Transverse colon (tissue), 4 donors: Measurements from ENCODE around the gene FAM131C. TPM values are rescaled to one million over a fixed set of nuclear protein-coding genes. Genes with fewer than 3 reads are reported as not detected.

Experiments used
- DNase-seq: peaks from one replicate; pipeline ENCODE4 v3.0.0-alpha.2; 2019
- H3K27ac ChIP-seq, 4 donors: fragments of 200-600 bp; sonication (generic); 2 replicates each; pipeline ENCODE4 v1.5.1; 2016 to 2018; ENCODE audit warnings: inconsistent platforms in 4 of 4
- H3K27me3 ChIP-seq: fragments of 200-600 bp; sonication (generic); 2 replicates; pipeline ENCODE4 v1.5.1; 2017; ENCODE audit warnings: inconsistent platforms
- H3K36me3 ChIP-seq, 4 donors: fragments of 200-600 bp; sonication (generic); 2 replicates each; pipeline ENCODE4 v1.5.1; 2017 to 2019; ENCODE audit warnings: inconsistent platforms in 4 of 4
- H3K4me1 ChIP-seq, 4 donors: fragments of 200-600 bp; sonication (generic); 2 replicates each; pipeline ENCODE4 v1.5.1; 2017 to 2020; ENCODE audit warnings: inconsistent platforms in 4 of 4
- H3K4me3 ChIP-seq, 4 donors: fragments of 200-600 bp; sonication (generic); 1 replicate in 1 of 4; 2 replicates in 3 of 4; pipeline versions ENCODE4 v1.5.1 to v1.6.1; 2017 to 2019; ENCODE audit warnings: inconsistent platforms in 4 of 4
- H3K9me3 ChIP-seq, 2 donors: fragments of 200-600 bp; sonication (generic); 2 replicates each; pipeline ENCODE4 v1.5.1; 2017 to 2019; ENCODE audit warnings: inconsistent platforms in 2 of 2
- CTCF ChIP-seq, 5 experiments: fragments of 200-600 bp in 3 of 5; fragments of 450-650 bp in 2 of 5; sonication (generic) in 3 of 5; IDR thresholded peaks; 1 replicate in 2 of 5; 2 replicates in 3 of 5; pipeline ENCODE4 v1.5.1; 2016 to 2017; ENCODE audit warnings: antibody characterized with exemption in 5 of 5, inconsistent platforms in 3 of 5, mild to moderate bottlenecking in 2 of 5, moderate library complexity in 1 of 5
- EP300 ChIP-seq: sonication (generic); formaldehyde crosslinking; IDR thresholded peaks from one replicate; pipeline ENCODE4 v1.6.1; 2017; ENCODE audit warnings: antibody characterized with exemption, low read depth
- POLR2A ChIP-seq: fragments of 450-650 bp; IDR thresholded peaks from one replicate; pipeline ENCODE4 v1.6.1; 2016; ENCODE audit warnings: antibody characterized with exemption, mild to moderate bottlenecking, moderate library complexity
- POLR2AphosphoS5 ChIP-seq, 3 donors: sonication (generic); formaldehyde crosslinking; IDR thresholded peaks; one replicate each; pipeline ENCODE4 v1.6.1; 2016; ENCODE audit warnings: antibody characterized with exemption in 3 of 3
- WGBS, 2 donors: methylation state at CpG; one replicate each; pipeline ENCODE4 v1.1.5; 2018; ENCODE audit warnings: low coverage in 1 of 2; 5-methylcytosine and 5-hydroxymethylcytosine counted together
- in situ Hi-C, 4 donors: fragments of 200-750 bp; cut with MboI; loops; one replicate each; pipeline versions ENCODE4 v1.15.0 to v1.15.1; 2017; ENCODE audit warnings: low sequenced_read_pairs in 3 of 4, low pct_ligation_motif_present in 1 of 4, low pct_unique_long_range_greater_than_20kb in 1 of 4
- intact Hi-C: fragments of 100-400 bp; cut with DNase I; formaldehyde crosslinking; loops from one replicate; pipeline ENCODE4 v1.15.1; 2023; ENCODE audit warnings: low total_unique reads
- total RNA-seq, 4 donors: library from RNA; depleted of rRNA; stranded (reverse); fragments of >200 nt; gene quantifications; one replicate each; pipeline ENCODE4 v1.1.0, GENCODE V29; 2016

FAM131C gene
- total RNA-seq, 4 donors from 2014 or later: 1.2 TPM; not detected in 3

GRCh38 chr1:16015491-16015890, 58.0 kb downstream of the FAM131C start:
- H3K9me3 ChIP-seq: no peaks in the 10 kb centered on the region
- H3K4me3 ChIP-seq: peak overlapping the region in 1 of 4 donors; percentile 2
- H3K27ac ChIP-seq: peak overlapping the region; percentile 83 to 92 (median 87)
- DNase-seq: no peak
- H3K27me3 ChIP-seq: no peaks in the 10 kb centered on the region
- intact Hi-C loops: no loop called here
- TF ChIP-seq EP300 (no peak), POLR2A (no peak), CTCF (IDR thresholded peaks at IDR 0.05) (no peak), POLR2AphosphoS5 (IDR thresholded peaks at IDR 0.05) (no peak)
- in situ Hi-C loops: no loop called here
- WGBS, 2 donors: 90% methylated on average over 25 of the region's 25 CpGs; no CpG with 5 or more reads in 1 of the 2 donors
- H3K4me1 ChIP-seq: peaks cover 32 to 48% (median 46%) of the 10 kb centered on the region in 4 donors
- no peaks in the 10 kb centered on the region for H3K36me3 ChIP-seq

DNA sequence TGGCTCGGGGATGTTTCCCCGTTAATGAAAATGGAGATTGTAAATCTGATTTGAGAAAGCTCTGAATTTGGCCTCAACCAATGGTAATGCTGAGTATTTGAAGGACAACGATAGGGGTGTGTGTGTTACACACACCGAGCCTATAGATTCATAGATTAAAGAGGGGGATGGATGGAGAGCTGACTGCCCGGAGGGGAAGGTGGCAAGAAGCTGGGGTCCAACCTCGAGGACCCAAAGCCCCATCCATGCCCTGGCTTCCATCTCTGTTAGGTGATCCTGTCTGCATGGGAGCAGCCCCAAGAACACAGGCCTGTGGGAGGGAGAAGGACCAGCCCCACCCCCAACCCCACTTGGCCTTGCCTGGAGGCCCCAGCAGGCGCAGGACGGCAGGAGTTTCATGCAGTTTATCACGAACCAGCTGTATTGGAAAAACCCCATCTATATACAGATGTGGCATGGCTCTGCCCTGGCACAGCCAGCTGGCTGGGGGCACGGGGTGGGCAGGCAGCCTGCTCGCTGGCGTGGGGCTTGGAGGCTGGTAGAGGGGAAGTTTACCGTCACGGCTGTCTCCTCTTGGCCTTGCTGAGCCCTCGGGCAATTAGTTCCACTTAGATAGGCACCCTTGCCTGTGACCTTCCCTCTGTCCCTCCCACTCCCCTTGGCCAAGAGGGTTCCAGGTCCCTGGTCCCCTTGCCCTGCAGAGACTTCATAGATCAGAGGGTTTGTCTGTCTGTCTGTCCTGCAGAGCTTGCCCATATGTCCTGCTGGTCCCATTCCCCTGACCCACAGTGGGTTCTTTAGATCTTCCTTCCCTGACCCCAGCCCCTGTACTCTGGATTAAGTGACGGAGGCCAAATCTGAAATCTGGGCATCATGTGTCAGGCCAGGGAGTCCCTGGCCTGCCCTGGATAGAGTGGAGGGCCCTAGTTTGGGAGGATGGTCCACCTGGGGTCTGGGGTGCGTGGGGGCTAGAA, 58.7 kb downstream of the FAM131C start:
- Histone ChIP-seq H3K36me3 (no peaks in the 10 kb centered on the region), H3K27me3 (no peaks in the 10 kb centered on the region), H3K4me3 (no peak overlapping the region), H3K9me3 (no peaks in the 10 kb centered on the region), H3K4me1 (peaks cover 32 to 48% (median 43%) of the 10 kb centered on the region in 4 donors), H3K27ac (peak overlapping the region; percentile 83 to 92 (median 87))
- DNase-seq: peak; percentile 60
- intact Hi-C loops: no loop called here
- no peak for TF ChIP-seq POLR2AphosphoS5 (IDR thresholded peaks at IDR 0.05)
- no peak for TF ChIP-seq CTCF (IDR thresholded peaks at IDR 0.05)
- no peak for TF ChIP-seq POLR2A
- no peak for TF ChIP-seq EP300
- WGBS, 2 donors: 52% methylated on average over 17 of the region's 17 CpGs; no CpG with 5 or more reads in 1 of the 2 donors
- in situ Hi-C loops: loop anchor here in 1 of 4 donors (5.0 kb wide), 1 partner anchor 33 kb away; no protein-coding TSS in a partner anchor

DNA sequence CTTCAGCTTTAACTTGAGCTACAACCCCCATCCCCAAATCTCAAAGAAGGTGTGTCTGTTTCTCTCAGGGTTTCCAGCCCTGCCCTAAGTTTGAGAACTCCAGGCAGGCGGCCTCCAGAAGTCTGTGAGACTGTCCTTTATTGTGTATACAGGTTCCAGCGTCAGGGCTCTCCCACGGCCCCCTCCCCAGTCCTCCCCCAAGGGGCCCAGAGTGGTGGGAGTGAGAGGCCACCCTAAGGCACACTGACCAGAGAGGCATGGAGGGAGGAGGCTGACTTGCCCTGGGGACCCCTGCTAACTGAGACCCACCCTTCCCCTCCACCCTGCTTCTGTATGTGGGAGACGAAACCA, 59.6 kb downstream of the FAM131C start:
- intact Hi-C loops (no loop called here), in situ Hi-C loops (loop anchor here in 1 of 4 donors (5.0 kb wide), 1 partner anchor 33 kb away; no protein-coding TSS in a partner anchor)
- no peak for DNase-seq
- TF ChIP-seq EP300 (no peak), POLR2A (no peak), POLR2AphosphoS5 (IDR thresholded peaks at IDR 0.05) (no peak)
- H3K27ac ChIP-seq: peak overlapping the region; percentile 83 to 92 (median 87)
- no peaks in the 10 kb centered on the region for H3K27me3 ChIP-seq
- peak overlapping the region in 1 of 4 donors; percentile 53 for H3K4me3 ChIP-seq
- no peaks in the 10 kb centered on the region for H3K9me3 ChIP-seq
- WGBS, 2 donors: 50% methylated on average over 4 of the region's 4 CpGs; no CpG with 5 or more reads in 1 of the 2 donors
- H3K36me3 ChIP-seq: no peaks in the 10 kb centered on the region
- H3K4me1 ChIP-seq: peaks cover 31 to 41% (median 36%) of the 10 kb centered on the region in 4 donors

DNA sequence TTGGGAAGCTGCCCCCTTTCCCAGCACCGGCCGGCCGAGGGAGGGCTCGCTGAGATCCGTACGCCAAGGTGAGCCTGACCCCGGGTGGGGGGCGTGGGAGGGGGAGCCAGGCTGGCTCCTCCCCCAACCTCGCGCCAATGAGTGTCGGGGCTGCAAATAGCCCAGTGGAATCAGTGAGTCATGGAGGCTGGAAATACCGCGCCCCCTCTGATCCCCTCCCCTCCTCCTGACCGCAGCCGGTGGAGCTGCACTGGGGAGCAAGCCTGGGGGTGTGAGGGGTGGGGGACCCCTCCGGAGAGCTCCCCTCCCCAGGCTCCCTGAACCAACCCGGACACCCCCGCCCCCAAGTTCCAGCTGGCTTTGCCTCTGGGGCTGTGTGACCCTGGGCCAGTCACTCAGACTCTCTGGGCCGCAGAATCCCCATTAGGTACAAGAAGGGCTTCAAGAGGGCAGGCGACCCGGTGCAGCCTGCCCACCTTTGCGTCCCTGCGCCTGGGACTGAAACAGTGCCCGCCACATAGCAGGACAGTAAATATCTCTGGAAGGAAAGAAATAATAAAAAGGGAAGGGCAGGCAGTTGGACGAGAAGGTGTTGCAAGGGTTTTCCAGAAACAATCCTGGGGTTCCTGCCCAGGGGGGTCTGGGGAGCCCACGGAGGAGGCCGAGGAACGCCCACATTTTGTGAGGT, 60.1 kb downstream of the FAM131C start:
- H3K36me3 ChIP-seq: no peaks in the 10 kb centered on the region
- in situ Hi-C loops (loop anchor here in 1 of 4 donors (5.0 kb wide), 1 partner anchor 34 kb away; no protein-coding TSS in a partner anchor), intact Hi-C loops (no loop called here)
- no peaks in the 10 kb centered on the region for H3K27me3 ChIP-seq
- TF ChIP-seq POLR2AphosphoS5 (IDR thresholded peaks at IDR 0.05): peak; percentile 49 to 58 (median 52)
- TF ChIP-seq EP300: no peak
- no peak for TF ChIP-seq CTCF (IDR thresholded peaks at IDR 0.05)
- TF ChIP-seq POLR2A: no peak
- DNase-seq: peak; percentile 70
- H3K4me3 ChIP-seq: peak overlapping the region; percentile 23 to 53 (median 40)
- 19% methylated on average over 22 of the region's 28 CpGs; no CpG with 5 or more reads in 1 of the 2 donors for WGBS, 2 donors
- H3K4me1 ChIP-seq: peaks cover 26 to 36% (median 31%) of the 10 kb centered on the region in 4 donors
- H3K9me3 ChIP-seq: no peaks in the 10 kb centered on the region
- peak overlapping the region; percentile 83 to 92 (median 87) for H3K27ac ChIP-seq
